ENCODE data around the gene CPSF4. TPM values are rescaled to one million over a fixed set of nuclear protein-coding genes. Genes with fewer than 3 reads are reported as not detected.
A peak's percentile ranks its signal among the peaks of the same experiment; 100 is the strongest.
"Not testable (repeated sequence)": the region's sequence is repeated elsewhere in the genome, so short reads cannot be mapped to it uniquely, and the experiment has no call there.

CPSF4 gene
- total RNA-seq, 2 experiments from 2014 or later: 70.0 to 70.1 TPM

DNA sequence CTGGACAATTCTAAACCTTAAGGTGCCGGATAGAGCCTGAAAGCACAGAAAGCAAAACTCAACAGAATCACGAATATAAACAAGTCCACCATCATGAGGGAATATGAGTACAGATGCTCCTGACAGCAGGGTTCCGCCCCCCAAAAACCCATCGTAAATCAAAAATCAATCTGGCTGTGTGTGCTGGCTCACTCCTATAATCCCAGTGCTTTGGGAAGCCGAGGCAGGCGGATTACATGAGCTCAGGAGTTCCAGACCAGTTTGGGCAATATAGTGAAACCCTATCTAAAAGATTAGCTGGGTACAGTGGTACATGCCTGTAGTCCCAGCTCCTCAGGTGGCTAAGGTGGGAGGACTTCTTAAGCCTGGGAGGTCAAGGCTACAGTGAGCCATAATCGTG is 17.8 kb upstream of the CPSF4 start:
- Mint-ChIP-seq H3K9me3 (no peaks in the 10 kb centered on the region), H3K4me3 (no peak overlapping the region), H3K27me3 (no peaks in the 10 kb centered on the region), H3K4me1 (peaks cover 2% of the 10 kb centered on the region), H3K27ac (no peak overlapping the region), H3K36me3 (peaks cover 23% of the 10 kb centered on the region)
- no peak for DNase-seq

DNA sequence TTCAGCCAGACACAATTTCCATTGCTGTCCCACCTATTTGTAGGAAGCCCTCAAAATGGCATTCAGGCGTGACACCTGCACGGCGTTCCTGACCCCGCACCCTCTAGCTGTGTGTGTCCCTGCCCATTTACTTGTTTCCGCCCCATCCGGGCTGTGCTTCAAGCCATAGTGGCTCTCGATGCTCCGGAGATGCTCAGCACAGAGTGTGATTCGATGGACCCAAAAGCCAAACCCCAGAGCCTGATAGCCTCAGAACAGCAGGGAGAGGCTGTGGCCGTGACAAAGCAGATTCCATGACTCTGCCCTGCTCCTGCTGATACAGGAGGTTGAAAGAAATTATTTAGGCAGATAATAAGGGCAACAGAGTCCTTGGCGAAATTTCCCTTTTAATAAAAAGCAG is 16.6 kb upstream of the CPSF4 start:
- no peak for DNase-seq
- Mint-ChIP-seq H3K9me3 (no peaks in the 10 kb centered on the region), H3K4me1 (no peaks in the 10 kb centered on the region), H3K27ac (peak overlapping the region; percentile 17), H3K4me3 (no peak overlapping the region), H3K27me3 (no peaks in the 10 kb centered on the region), H3K36me3 (peaks cover 15% of the 10 kb centered on the region)

DNA sequence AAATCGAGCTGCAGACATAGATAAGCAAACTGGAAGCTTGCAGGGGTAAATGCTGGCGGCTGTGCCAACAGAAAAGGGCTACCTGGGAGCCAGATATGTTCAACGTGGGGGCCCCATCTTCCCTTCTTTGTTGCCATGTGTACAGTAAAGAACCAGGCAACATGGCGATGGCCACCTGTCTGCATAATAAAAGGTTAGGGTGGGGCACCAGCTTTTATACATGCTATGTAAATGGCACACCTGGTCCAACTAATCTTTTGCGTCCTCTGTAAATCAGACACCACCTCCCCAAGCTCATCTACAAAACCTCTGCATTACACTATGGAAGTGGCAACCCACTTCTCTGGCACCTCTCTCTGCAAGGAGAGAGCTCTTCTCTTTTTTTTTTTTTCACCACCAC is 16.1 kb upstream of the CPSF4 start:
- Mint-ChIP-seq H3K27ac (no peak overlapping the region), H3K4me3 (no peak overlapping the region), H3K4me1 (no peaks in the 10 kb centered on the region), H3K27me3 (no peaks in the 10 kb centered on the region), H3K9me3 (no peaks in the 10 kb centered on the region), H3K36me3 (peaks cover 11% of the 10 kb centered on the region)
- no peak for DNase-seq

DNA sequence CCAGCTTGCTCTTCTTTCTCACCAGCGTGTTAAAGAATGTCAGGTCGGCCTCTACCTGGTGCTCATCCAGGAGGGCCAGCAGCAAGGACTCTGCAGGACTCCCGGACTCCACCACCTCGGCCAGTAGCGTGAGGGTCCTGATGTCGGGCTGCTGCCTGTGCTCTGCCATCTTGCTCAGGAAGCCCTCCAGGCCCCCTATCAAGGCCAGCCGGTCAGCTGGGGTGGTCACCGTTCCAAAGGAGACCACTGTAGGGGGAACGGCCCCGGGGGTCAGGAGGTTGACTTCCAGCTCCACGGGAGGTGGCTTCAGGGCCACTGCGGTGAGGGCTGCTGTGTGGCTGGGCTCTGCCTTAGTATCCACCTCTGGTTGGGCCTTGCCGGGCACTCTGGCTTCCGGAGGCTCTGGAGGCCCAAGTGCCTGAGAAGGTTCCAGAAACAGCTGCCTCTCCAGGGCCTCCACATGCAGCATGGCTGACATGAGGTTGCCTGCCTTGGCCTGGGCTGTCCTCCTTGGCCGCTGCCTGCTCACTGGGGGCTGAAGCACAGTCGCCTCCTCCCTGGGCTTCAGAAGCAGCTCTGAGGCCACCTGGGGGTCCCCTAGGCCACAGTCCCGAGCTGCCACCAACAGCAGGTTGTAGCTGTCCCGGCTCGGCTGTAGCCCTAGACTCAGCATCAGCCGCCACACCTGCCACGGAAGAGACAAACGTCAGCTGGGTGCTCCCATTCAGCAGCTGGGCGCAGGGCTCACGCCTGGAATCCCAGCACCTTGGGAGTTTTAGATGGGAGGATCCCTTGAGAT is 13.6 kb upstream of the CPSF4 start:
- H3K9me3 Mint-ChIP-seq: no peaks in the 10 kb centered on the region
- DNase-seq: no peak
- H3K27me3 Mint-ChIP-seq: no peaks in the 10 kb centered on the region
- H3K36me3 Mint-ChIP-seq: peaks cover 7% of the 10 kb centered on the region
- H3K4me1 Mint-ChIP-seq: peaks cover 2% of the 10 kb centered on the region
- H3K27ac Mint-ChIP-seq: no peak overlapping the region
- no peak overlapping the region for H3K4me3 Mint-ChIP-seq

DNA sequence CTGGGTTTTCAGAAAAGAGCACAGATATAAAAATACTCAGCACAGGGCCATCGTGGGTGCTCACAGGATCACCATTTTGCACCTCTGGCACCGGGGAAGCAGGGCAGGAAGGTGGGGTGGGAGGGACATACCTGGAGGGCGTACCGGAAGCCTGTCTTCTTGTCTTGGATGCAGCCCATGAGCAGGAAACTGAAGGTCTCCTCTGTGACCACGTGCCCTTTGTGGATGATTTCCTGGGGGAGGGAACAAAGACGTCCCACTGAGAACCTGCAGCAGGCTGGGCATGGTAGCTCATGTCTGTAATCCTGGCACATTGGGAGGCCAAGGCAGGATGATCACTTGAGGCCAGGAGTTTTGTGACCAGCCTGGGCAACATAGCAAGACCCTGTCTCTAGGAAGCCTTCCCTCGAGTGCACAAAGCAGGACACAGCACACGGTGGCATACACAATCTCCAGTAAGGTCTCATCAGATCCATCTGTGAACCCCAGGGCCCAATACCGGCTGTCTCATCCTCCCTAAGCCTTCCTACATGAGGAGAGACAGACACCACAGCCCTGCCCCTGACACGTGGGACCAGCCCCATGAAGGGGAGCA is 9.7 kb upstream of the CPSF4 start:
- peaks cover 7% of the 10 kb centered on the region for H3K36me3 Mint-ChIP-seq
- peak overlapping the region; percentile 38 for H3K27ac Mint-ChIP-seq
- no peak for DNase-seq
- no peaks in the 10 kb centered on the region for H3K9me3 Mint-ChIP-seq
- H3K27me3 Mint-ChIP-seq: no peaks in the 10 kb centered on the region
- no peak overlapping the region for H3K4me3 Mint-ChIP-seq
- peaks cover 2% of the 10 kb centered on the region for H3K4me1 Mint-ChIP-seq

DNA sequence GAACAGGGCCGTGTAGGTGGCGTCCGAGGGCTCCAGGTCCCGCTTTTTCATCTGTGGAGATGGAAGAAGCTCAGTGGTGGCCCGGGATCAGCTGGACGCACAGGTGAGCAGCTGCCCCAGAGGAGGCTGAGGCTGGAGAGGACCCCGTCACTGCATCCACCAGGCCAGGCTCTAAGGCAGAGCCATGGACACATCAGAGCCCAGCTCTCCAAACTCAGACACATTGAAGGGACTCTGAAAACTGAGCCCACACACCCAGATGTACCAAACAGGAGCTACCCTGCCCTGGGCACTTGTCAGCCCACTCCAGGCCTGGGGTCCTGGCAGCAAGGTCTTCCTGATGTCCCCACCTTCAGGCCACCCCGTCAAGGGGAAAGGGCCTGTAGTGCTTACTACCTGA is 9.0 kb upstream of the CPSF4 start:
- Mint-ChIP-seq H3K36me3 (peaks cover 2% of the 10 kb centered on the region), H3K27me3 (no peaks in the 10 kb centered on the region), H3K27ac (no peak overlapping the region), H3K4me3 (no peak overlapping the region), H3K4me1 (peaks cover 2% of the 10 kb centered on the region), H3K9me3 (no peaks in the 10 kb centered on the region)
- no peak for DNase-seq

DNA sequence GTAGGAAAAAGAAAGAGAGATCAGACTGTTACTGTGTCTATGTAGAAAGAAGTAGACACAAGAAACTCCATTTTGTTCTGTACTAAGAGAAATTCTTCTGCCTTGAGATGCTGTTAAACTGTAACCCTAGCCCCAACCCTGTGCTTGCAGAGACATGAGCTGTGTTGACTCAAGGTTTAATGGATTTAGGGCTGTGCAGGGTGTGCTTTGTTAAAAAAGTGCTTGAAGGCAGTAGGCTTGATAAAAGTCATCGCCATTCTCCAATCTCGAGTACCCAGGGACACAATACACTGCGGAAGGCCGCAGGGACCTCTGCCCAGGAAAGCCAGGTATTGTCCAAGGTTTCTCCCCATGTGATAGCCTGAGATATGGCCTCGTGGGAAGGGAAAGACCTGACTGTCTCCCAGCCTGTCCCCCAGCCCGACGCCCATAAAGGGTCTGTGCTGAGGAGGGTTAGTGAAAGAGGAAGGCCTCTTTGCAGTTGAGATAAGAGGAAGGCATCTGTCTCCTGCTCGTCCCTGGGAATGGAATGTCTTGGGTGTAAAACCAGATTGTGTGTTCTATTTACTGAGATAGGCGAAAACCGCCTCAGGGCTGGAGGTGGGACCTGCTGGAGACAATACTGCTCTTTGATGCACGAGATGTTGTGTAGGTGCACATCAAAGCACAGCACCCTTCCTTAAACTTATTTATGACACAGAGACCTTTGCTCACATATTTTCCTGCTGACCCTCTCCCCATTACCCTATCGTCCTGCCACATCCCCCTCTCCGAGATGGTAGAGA is 6.8 kb upstream of the CPSF4 start:
- not testable (repeated sequence) for H3K4me1 Mint-ChIP-seq, H3K36me3 Mint-ChIP-seq, H3K27me3 Mint-ChIP-seq, H3K27ac Mint-ChIP-seq, H3K4me3 Mint-ChIP-seq, DNase-seq, H3K9me3 Mint-ChIP-seq

DNA sequence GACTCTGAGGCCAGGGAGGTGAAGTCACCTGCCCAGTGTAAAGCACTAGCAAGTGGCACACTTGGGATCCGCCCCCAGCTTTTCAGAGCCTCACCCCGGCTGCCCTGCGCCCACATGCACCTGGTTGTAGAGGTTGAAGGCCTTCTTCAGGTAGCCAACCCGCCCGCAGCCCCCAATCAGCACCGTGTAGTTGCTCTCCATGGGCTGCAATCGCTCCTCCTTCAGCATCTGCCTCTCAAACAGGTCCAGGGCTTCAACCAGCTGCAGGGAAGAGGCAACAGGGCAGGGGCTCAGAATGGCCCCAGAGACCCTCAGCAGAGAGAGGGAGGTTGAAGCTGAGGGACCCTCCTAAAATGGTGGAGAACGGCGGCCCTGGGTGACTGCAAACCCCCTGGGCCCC is 5.6 kb upstream of the CPSF4 start:
- peaks cover 1% of the 10 kb centered on the region for H3K36me3 Mint-ChIP-seq
- peaks cover 10% of the 10 kb centered on the region for H3K4me1 Mint-ChIP-seq
- DNase-seq: no peak
- H3K27me3 Mint-ChIP-seq: no peaks in the 10 kb centered on the region
- no peak overlapping the region for H3K4me3 Mint-ChIP-seq
- H3K9me3 Mint-ChIP-seq: no peaks in the 10 kb centered on the region
- H3K27ac Mint-ChIP-seq: no peak overlapping the region

DNA sequence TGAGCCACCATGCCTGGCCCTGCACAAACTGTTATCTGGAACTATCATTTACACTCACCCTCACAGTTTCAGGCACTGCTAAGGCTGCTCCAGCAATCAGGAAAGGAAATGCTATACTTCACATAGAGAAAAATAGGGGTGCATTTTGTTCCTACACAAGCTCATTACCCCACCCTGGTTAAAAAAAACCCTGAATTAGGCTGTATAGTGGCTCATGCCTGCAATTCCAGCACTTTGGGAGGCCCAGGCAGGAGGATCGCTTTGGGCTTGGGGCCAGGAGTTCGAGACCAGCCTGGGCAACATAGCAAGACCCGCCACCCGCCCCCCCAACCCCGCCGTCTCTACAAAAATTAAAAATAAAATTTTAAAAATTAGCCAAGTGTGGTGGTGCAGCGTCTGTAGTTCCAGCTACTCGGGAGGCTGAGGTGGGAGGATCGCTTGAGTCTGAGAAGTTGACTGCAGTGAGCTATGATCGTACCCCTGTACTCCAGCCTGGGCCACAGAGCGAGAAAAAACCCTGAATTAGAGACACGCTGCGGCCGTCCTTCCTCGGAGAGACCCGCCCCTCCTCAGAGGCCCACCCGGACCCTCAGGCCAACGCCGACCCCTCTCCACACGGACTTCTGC is 684 bp upstream of the CPSF4 start:
- peaks cover 28% of the 10 kb centered on the region for H3K4me1 Mint-ChIP-seq
- H3K27ac Mint-ChIP-seq: peak overlapping the region; percentile 97
- H3K9me3 Mint-ChIP-seq: no peaks in the 10 kb centered on the region
- no peak for DNase-seq
- H3K27me3 Mint-ChIP-seq: no peaks in the 10 kb centered on the region
- H3K4me3 Mint-ChIP-seq: peak overlapping the region; percentile 99
- peaks cover 16% of the 10 kb centered on the region for H3K36me3 Mint-ChIP-seq

DNA sequence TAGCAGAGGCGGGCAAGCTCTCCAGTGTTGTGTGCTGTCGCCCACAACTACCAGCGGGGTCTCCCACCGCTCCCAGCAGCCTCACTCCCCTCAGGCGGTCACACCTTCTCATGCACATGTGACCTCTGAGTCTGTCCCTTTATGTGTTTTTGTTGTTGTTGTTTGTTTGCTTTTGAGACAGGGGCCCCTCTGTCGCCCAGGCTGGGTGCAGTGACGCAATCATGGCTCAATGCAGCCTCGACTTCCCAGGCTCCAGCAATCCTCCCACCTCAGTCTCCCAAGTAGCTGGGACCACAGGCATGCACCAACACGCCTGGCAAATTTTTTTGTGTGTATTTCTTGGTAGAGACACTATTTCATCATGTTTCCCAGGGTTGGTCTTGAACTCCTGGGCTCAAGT is 1.5 kb downstream of the CPSF4 start:
- no peaks in the 10 kb centered on the region for H3K9me3 Mint-ChIP-seq
- H3K27me3 Mint-ChIP-seq: no peaks in the 10 kb centered on the region
- H3K27ac Mint-ChIP-seq: no peak overlapping the region
- peaks cover 23% of the 10 kb centered on the region for H3K36me3 Mint-ChIP-seq
- H3K4me1 Mint-ChIP-seq: peaks cover 32% of the 10 kb centered on the region
- peak overlapping the region; percentile 99 for H3K4me3 Mint-ChIP-seq
- no peak for DNase-seq

DNA sequence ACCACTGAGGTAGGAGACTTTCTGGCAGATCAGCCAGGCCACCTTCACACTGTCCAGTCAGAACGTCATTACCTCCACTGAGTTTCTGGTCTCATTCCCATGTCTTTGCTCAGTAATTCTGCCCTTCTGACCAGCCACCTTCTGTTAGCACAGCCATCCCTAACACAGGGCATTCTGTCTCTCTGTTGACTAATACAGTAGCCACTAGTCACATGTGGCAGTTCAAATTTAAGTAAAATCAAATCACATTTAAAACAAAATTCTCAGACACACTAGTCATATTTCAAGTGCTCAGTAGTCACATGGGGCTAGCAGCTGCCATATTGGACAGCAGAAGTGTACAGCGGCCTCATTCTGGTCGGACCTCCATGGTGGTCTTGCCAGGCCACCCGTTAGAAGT is 7.4 kb downstream of the CPSF4 start:
- Mint-ChIP-seq H3K36me3 (peaks cover 32% of the 10 kb centered on the region), H3K27me3 (no peaks in the 10 kb centered on the region), H3K4me1 (peaks cover 12% of the 10 kb centered on the region), H3K27ac (no peak overlapping the region), H3K9me3 (no peaks in the 10 kb centered on the region), H3K4me3 (no peak overlapping the region)
- DNase-seq: no peak

DNA sequence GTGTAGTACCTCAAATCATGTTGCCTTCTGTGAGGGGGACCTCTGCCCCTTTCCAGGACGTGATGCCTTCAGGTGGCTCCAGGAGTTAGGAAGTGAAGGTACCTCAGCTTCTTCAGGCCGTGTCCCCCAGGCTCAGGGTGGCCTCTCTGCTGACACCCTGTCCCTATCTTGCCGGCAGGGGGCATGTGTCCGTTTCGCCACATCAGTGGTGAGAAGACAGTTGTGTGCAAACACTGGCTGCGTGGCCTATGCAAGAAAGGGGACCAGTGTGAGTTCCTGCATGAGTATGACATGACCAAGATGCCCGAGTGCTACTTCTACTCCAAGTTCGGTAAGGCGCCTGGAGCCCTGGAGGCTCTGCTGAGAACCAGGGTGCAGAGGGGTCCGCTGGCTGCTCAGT is 9.2 kb downstream of the CPSF4 start:
- H3K36me3 Mint-ChIP-seq: peaks cover 25% of the 10 kb centered on the region
- DNase-seq: no peak
- no peak overlapping the region for H3K27ac Mint-ChIP-seq
- H3K9me3 Mint-ChIP-seq: no peaks in the 10 kb centered on the region
- H3K27me3 Mint-ChIP-seq: no peaks in the 10 kb centered on the region
- H3K4me3 Mint-ChIP-seq: no peak overlapping the region
- H3K4me1 Mint-ChIP-seq: peaks cover 5% of the 10 kb centered on the region

DNA sequence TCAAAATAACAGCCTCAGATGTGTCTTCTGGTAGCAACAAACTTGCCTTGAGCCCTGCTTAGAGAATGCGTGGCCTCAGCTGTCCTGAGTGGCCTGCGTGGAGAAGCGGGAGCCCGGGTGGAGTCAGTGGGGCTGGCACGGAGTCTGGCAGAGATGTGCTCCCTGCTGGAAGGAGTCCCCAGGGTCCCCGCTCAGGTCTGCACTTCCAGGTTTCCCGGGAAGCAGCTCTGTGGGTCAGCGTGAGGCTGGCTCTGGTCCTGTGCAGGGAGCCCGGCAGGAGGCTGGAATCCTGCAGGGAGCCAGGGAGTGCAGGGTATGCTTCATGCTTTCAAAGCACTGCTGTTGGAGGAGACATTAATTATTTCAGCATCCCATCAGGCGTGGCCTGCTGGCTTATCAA is 10.1 kb downstream of the CPSF4 start:
- no peak for DNase-seq
- H3K27me3 Mint-ChIP-seq: no peaks in the 10 kb centered on the region
- no peak overlapping the region for H3K4me3 Mint-ChIP-seq
- H3K9me3 Mint-ChIP-seq: no peaks in the 10 kb centered on the region
- peaks cover 24% of the 10 kb centered on the region for H3K36me3 Mint-ChIP-seq
- no peak overlapping the region for H3K27ac Mint-ChIP-seq
- no peaks in the 10 kb centered on the region for H3K4me1 Mint-ChIP-seq

DNA sequence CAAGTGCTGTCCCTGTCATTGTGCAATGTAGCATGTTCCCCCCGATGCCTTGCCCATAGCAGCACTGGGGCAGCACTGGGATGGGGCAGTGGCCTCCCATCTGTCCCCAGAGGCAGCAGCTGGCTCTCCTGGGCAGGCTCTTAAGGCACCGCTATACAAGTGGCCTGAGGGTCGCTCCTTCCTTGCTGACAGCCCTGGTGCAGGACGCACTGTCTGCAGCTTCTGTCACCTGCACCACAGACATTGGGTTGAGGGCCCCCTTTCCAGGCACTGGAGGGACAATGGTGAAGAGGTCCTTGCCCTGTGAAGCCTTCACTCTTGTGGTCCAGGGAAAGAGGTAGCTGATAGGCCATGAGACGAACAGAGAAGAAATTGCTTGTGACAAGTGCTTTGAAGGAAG is 10.6 kb downstream of the CPSF4 start:
- Mint-ChIP-seq H3K36me3 (peaks cover 28% of the 10 kb centered on the region), H3K9me3 (no peaks in the 10 kb centered on the region), H3K4me3 (no peak overlapping the region), H3K27ac (no peak overlapping the region), H3K4me1 (no peaks in the 10 kb centered on the region), H3K27me3 (no peaks in the 10 kb centered on the region)
- no peak for DNase-seq

DNA sequence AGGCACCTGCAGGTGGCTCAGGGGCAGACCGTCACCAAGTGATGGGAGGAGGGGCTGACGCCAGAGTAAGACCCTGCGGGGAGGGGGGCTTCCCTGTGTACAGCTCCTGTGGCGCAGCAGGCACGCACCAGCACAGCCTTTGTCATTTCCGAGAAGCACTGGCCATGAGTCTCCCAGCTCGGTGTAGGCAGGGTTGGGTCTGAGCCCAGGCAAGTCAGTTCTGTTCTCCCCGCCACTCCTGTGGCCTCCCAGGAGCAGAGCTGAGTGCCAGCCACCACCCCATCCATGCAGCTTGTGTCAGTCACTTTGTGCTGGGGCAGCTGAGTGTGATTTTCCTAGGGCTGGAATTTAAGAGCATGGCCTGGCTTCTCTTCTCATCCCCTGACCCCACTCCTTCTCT is 13.2 kb downstream of the CPSF4 start:
- Mint-ChIP-seq H3K36me3 (peaks cover 18% of the 10 kb centered on the region), H3K27ac (peak overlapping the region; percentile 65), H3K27me3 (no peaks in the 10 kb centered on the region), H3K4me3 (no peak overlapping the region), H3K9me3 (no peaks in the 10 kb centered on the region), H3K4me1 (no peaks in the 10 kb centered on the region)
- DNase-seq: no peak

All from activated naive CD8-positive, alpha-beta T cell treated with anti-CD3 and anti-CD28 coated beads for 36 hours (primary cell).